A673 (cell line): Measurements from ENCODE around the gene SIRT7. TPM values are rescaled to one million over a fixed set of nuclear protein-coding genes. Genes with fewer than 3 reads are reported as not detected.

Experiments used
- BruUV-seq: library from RNA; stranded (reverse); fragments of 400-500 nt; replicated peaks from 2 replicates; lab custom pipeline; 2021; lab: Mats Ljungman, UMichigan
- CTCF ChIA-PET: fragments of 300-600 bp; sonication (Branson Sonifier 250); formaldehyde crosslinking; loops from one replicate; lab custom pipeline; 2022; ENCODE audit warnings: antibody characterized with exemption; lab: Charles Lee
- POLR2A ChIA-PET: fragments of 300-600 bp; sonication (Branson Sonifier 250); formaldehyde crosslinking; loops from one replicate; lab custom pipeline; 2022; ENCODE audit warnings: antibody characterized with exemption; ENCODE audit not compliant: low non-redundant PET; lab: Charles Lee
- DNase-seq: peaks from one replicate; pipeline ENCODE4 v3.0.0-alpha.2; 2015; ENCODE audit warnings: low spot score
- H3K27ac ChIP-seq: fragments of 200-600 bp; sonication (generic); 2 replicates; pipeline ENCODE4 v1.5.1; 2016; ENCODE audit warnings: mixed run types, low read depth, mild to moderate bottlenecking, mixed read lengths, antibody characterized with exemption, low read length; ENCODE audit not compliant: poor library complexity, severe bottlenecking
- H3K27me3 ChIP-seq: fragments of 200-600 bp; sonication (generic); replicated peaks from 2 replicates; pipeline ENCODE4 v1.6.1; 2017; ENCODE audit warnings: mixed run types, low read depth, mild to moderate bottlenecking, mixed read lengths, antibody characterized with exemption, low read length; ENCODE audit not compliant: insufficient read depth, poor library complexity
- H3K36me3 ChIP-seq: fragments of 200-600 bp; sonication (generic); 2 replicates; pipeline ENCODE4 v1.6.1; 2016; ENCODE audit warnings: mixed run types, mild to moderate bottlenecking, mixed read lengths, antibody characterized with exemption, low read length; ENCODE audit not compliant: insufficient read depth, poor library complexity, severe bottlenecking
- H3K4me1 ChIP-seq: fragments of 200-600 bp; sonication (generic); 2 replicates; pipeline ENCODE4 v1.6.1; 2017; ENCODE audit warnings: mixed run types, mild to moderate bottlenecking, mixed read lengths, antibody characterized with exemption, low read length; ENCODE audit not compliant: insufficient read depth, poor library complexity, severe bottlenecking
- H3K4me3 ChIP-seq: fragments of 200-600 bp; sonication (generic); 2 replicates; pipeline ENCODE4 v1.5.1; 2016; ENCODE audit warnings: low read depth, mixed run types, mild to moderate bottlenecking, mixed read lengths, low read length; ENCODE audit not compliant: poor library complexity, severe bottlenecking
- H3K9me3 ChIP-seq: fragments of 200-600 bp; sonication (generic); 2 replicates; pipeline ENCODE4 v1.6.1; 2016; ENCODE audit warnings: mixed run types, low read depth, mild to moderate bottlenecking, mixed read lengths, antibody characterized with exemption, low read length; ENCODE audit not compliant: poor library complexity, severe bottlenecking
- EZH2 ChIP-seq: fragments of 200-600 bp; sonication (generic); IDR thresholded peaks from 2 replicates; pipeline ENCODE4 v1.6.1; 2017; ENCODE audit warnings: borderline replicate concordance, low read depth, mild to moderate bottlenecking, mixed read lengths, antibody characterized with exemption, low read length; ENCODE audit not compliant: poor library complexity, severe bottlenecking
- intact Hi-C: fragments of 100-400 bp; cut with micrococcal nuclease; formaldehyde crosslinking; loops from one replicate; pipeline ENCODE4 v1.10.0; 2022; ENCODE audit not compliant: unreplicated experiment
- total RNA-seq: library from RNA; stranded (reverse); gene quantifications from 2 replicates; pipeline ENCODE4 v1.2.3, GENCODE V29; 2021
- TF ChIP-seq, protein P1 (sequence below): fragments of 300-800, 200-600 bp; sonication (generic); conservative IDR thresholded peaks from 2 replicates; pipeline ENCODE4 v1.5.1; 2017; ENCODE audit warnings: low read depth, mild to moderate bottlenecking, antibody characterized with exemption, low read length, moderate library complexity, mixed read lengths

SIRT7 gene
- total RNA-seq, 1 experiment from 2014 or later, result 36.6 TPM

DNA sequence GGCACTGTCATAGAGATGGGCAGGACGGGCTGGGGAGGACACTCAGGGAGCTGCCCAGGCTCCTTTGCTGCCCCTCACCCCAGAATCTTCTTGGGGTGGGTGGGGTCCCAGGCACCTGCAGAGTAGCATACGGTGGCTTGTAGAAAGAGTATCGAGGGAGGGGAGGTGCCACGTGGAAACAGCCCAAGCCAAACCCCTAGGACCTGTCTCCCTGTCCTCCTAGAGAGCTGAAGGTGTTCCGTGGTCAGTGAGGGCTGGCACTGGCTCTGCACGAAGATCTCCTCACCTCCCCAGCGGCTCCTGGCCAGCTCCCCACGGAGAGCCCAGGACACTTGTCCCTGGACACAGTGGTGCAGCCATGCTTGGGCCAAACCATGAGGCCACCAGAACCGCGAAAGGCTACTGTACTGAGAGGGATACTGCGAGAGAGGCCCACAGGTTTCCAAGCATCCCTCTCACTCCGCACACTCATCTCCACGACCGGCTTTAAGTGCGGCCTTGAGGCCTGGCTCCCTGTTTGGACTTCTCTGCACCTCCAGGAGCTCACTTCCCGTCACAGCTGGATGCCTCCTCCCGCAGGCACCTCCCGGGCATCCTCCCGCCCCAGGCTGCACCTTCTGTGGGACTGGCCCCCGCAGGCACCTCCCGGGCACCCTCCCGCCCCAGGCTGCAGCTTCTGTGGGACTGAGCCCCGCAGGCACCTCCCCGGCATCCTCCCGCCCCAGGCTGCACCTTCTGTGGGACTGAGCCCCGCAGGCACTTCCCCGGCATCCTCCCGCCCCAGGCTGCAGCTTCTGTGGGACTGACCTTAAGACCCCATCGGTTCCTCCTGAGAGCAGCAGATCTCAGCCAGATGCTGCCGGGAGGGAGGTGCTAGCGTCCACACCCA is 11.5 kb upstream of the SIRT7 start:
- no TSS peak for BruUV-seq
- no peak for DNase-seq
- peaks cover 22% of the 10 kb centered on the region for H3K4me1 ChIP-seq
- peak overlapping the region; percentile 73 for H3K27ac ChIP-seq
- ChIA-PET CTCF (no interaction called here), POLR2A (no interaction called here)
- TF ChIP-seq, protein P1, sequence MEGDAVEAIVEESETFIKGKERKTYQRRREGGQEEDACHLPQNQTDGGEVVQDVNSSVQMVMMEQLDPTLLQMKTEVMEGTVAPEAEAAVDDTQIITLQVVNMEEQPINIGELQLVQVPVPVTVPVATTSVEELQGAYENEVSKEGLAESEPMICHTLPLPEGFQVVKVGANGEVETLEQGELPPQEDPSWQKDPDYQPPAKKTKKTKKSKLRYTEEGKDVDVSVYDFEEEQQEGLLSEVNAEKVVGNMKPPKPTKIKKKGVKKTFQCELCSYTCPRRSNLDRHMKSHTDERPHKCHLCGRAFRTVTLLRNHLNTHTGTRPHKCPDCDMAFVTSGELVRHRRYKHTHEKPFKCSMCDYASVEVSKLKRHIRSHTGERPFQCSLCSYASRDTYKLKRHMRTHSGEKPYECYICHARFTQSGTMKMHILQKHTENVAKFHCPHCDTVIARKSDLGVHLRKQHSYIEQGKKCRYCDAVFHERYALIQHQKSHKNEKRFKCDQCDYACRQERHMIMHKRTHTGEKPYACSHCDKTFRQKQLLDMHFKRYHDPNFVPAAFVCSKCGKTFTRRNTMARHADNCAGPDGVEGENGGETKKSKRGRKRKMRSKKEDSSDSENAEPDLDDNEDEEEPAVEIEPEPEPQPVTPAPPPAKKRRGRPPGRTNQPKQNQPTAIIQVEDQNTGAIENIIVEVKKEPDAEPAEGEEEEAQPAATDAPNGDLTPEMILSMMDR, result no peak
- no peak for TF ChIP-seq EZH2
- peaks cover 4% of the 10 kb centered on the region for H3K36me3 ChIP-seq
- intact Hi-C loops, result no loop called here
- H3K27me3 ChIP-seq, result no peaks in the 10 kb centered on the region
- H3K4me3 ChIP-seq, result peak overlapping the region; percentile 94
- no peaks in the 10 kb centered on the region for H3K9me3 ChIP-seq

DNA sequence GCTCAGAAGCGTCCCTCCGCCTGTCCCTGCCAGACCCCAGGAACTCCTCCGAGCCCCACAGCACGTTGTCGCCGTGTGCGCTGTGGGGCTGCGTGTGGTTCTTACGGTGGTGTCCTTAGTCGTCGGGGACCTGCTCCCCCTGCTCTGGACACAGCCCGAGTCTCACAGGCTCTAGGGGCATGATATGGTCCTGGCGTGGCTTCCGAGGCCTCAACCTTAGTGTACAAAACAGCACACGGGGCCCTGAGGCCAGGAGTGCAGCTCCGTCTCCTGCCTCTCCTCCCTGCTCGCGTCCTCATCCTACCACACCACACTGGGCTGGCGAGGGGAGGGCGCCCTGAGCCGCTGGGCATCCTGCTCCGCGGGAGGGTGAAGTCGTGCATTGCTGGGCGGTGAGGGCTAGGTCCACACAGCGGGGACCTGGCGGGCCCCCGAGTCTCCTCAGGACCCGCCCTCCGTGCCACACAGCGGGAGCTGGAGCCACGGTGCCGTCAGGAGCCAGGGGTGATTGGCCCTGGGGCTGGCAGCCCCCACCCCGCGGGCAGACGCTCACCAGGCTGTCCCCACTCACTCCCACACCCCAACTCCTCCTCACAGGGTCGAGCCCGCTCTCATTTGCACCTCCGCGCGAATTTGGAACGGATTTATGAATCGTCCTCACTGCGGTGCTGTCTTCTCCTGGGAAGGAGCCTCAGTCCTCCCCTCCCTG is 10.7 kb upstream of the SIRT7 start:
- peak overlapping the region; percentile 94 for H3K4me3 ChIP-seq
- intact Hi-C loops, result no loop called here
- H3K4me1 ChIP-seq, result peaks cover 30% of the 10 kb centered on the region
- peak overlapping the region; percentile 73 for H3K27ac ChIP-seq
- ChIA-PET POLR2A (no interaction called here), CTCF (interaction anchor here (1.0 kb wide), 1 partner anchor 31 kb away, joined by 3 read pairs; no protein-coding TSS in a partner anchor)
- no peaks in the 10 kb centered on the region for H3K27me3 ChIP-seq
- no peak for TF ChIP-seq EZH2
- TF ChIP-seq, protein P1, result no peak
- no peak for DNase-seq
- no peaks in the 10 kb centered on the region for H3K9me3 ChIP-seq
- H3K36me3 ChIP-seq, result peaks cover 4% of the 10 kb centered on the region
- no TSS peak for BruUV-seq

DNA sequence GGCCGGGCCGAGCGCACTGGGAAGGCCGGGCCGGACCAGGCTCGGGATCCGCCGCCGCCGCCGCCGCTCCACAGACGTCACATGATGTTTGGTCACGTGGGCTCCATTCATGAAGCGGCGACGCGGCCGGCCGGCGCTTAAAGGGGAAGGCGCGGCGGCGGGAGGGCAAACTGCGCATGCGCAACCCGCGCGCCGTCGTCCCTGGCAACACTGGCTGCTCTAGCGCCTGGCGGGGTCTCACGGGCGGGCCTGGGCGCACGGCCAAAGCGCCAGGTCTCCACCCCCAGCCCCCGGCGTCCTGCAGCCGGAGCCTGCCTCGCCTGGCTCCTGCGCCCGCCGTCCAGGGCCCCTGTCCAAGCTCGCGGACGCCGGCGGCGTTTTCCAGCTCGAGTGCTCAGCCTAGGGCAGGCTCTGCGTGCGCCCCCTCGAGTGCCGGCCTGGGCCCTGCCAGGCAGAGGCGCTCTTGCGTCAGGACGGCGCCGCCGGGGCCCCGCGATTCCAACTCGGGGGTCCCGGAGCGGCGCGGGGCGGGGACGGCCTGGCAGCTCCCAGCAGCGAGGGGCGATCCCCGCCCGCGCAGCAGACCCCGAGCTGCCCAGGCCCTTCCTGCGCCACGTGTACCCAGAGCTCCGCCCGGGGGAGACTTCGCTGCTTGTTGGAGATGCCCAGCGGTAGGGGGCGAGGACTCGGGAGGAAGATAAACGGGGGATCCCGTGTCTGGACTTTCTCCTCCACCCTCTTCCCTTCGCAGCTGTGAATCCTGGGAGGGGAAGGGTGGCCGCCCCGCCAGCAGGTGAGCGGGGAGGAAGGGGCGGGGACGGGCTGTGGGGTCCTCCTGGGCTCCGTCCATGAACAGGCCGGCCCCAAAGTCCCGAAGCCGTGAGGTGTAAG is 9.9 kb upstream of the SIRT7 start, which contains the start of gene MAFG:
TSS of gene MAFG (minus strand) at position 83 of the 891 bp plus-strand sequence. CDS start 4,550 bp downstream, outside the sequence.
- Histone ChIP-seq H3K27ac (peak within 1 kb of the TSS; percentile 92), H3K36me3 (peaks cover 2% of the 10 kb centered on the region), H3K9me3 (no peaks in the 10 kb centered on the region), H3K4me3 (peak within 1 kb of the TSS; percentile 94), H3K4me1 (peaks cover 37% of the 10 kb centered on the region), H3K27me3 (no peaks in the 10 kb centered on the region)
- ChIA-PET CTCF (interaction anchor here (0.5 to 1.0 kb wide), 2 partner anchors 32 to 217 kb away, joined by 3 read pairs; no protein-coding TSS in a partner anchor), POLR2A (interaction anchor here (0.6 to 0.7 kb wide), 2 partner anchors 218 to 1025 kb away, joined by 5 to 16 read pairs; no protein-coding TSS in a partner anchor)
- TF ChIP-seq, protein P1, result peak; percentile 55; the same call in 1 of the 2 replicates
- no peak for TF ChIP-seq EZH2
- intact Hi-C loops, result no loop called here
- peak; percentile 97 for DNase-seq
- no TSS peak for BruUV-seq
